PC-3 (cell line): Measurements from ENCODE around the gene TMPRSS7.

Source experiments
- EZH2 ChIP-seq: fragments of 300-600 bp; sonication (generic); IDR thresholded peaks from one replicate; pipeline ENCODE4 v1.6.1; 2017; ENCODE audit warnings: antibody characterized with exemption, mild to moderate bottlenecking, low read length; ENCODE audit not compliant: unreplicated experiment
- EZH2phosphoT487 ChIP-seq: fragments of 300-600 bp; sonication (generic); IDR thresholded peaks from 2 replicates; pipeline ENCODE4 v1.6.1; 2018; ENCODE audit warnings: mild to moderate bottlenecking, antibody characterized with exemption, low read length, borderline replicate concordance
- TF ChIP-seq, protein P1 (sequence below): fragments of 300-600 bp; sonication (generic); conservative IDR thresholded peaks from 2 replicates; pipeline ENCODE4 v1.5.1; 2017; ENCODE audit warnings: antibody characterized with exemption, low read depth, mild to moderate bottlenecking, low read length

DNA sequence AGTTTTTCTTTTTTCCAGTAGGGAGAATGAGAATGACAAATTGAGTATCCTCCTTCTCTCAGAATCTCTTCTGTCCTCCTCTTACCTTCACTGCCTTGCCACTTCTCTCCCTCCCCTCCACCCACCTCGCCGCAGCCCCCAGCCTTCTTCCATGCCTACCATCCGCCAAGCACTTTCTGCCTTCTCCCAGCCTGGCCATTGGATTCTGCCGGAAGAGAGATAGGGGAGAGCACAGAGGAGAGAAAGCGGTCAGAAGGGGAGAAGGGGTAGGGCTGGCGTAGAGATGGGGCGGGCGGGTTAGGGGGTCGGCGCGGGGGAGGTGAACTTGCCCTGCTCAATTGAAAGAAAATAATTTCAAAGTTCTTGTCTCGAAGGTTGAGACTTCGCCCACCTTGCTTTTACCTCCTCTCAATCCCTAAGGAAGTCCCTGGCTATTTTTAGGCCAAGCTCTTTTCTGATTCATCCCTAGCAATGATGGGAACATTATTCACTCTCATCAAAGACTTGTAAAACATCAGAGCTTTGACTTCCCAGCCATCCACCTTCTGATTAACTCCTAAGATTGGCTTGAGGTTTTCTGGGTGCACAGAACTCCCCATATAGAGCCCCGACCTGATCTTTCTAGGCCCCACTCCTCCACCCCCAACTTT lies 52.5 kb downstream of the TMPRSS7 start:
- TF ChIP-seq, protein P1, sequence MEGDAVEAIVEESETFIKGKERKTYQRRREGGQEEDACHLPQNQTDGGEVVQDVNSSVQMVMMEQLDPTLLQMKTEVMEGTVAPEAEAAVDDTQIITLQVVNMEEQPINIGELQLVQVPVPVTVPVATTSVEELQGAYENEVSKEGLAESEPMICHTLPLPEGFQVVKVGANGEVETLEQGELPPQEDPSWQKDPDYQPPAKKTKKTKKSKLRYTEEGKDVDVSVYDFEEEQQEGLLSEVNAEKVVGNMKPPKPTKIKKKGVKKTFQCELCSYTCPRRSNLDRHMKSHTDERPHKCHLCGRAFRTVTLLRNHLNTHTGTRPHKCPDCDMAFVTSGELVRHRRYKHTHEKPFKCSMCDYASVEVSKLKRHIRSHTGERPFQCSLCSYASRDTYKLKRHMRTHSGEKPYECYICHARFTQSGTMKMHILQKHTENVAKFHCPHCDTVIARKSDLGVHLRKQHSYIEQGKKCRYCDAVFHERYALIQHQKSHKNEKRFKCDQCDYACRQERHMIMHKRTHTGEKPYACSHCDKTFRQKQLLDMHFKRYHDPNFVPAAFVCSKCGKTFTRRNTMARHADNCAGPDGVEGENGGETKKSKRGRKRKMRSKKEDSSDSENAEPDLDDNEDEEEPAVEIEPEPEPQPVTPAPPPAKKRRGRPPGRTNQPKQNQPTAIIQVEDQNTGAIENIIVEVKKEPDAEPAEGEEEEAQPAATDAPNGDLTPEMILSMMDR: no peak
- TF ChIP-seq EZH2 (no peak), EZH2phosphoT487 (no peak)
